Astrocyte (in vitro differentiated cells and primary cell): Measurements from ENCODE around the gene CPXM2.

Experiments used
- EZH2 ChIP-seq: IDR thresholded peaks from 2 replicates; pipeline ENCODE4 v1.6.1; 2012; ENCODE audit warnings: mild to moderate bottlenecking, low read length, inconsistent platforms; ENCODE audit not compliant: insufficient read depth
- TF ChIP-seq, protein P1 (sequence below): IDR thresholded peaks from 2 replicates; pipeline ENCODE4 v1.5.1; 2011; ENCODE audit warnings: low read depth, mild to moderate bottlenecking, inconsistent platforms, low read length, moderate library complexity; ENCODE audit not compliant: insufficient read depth

DNA sequence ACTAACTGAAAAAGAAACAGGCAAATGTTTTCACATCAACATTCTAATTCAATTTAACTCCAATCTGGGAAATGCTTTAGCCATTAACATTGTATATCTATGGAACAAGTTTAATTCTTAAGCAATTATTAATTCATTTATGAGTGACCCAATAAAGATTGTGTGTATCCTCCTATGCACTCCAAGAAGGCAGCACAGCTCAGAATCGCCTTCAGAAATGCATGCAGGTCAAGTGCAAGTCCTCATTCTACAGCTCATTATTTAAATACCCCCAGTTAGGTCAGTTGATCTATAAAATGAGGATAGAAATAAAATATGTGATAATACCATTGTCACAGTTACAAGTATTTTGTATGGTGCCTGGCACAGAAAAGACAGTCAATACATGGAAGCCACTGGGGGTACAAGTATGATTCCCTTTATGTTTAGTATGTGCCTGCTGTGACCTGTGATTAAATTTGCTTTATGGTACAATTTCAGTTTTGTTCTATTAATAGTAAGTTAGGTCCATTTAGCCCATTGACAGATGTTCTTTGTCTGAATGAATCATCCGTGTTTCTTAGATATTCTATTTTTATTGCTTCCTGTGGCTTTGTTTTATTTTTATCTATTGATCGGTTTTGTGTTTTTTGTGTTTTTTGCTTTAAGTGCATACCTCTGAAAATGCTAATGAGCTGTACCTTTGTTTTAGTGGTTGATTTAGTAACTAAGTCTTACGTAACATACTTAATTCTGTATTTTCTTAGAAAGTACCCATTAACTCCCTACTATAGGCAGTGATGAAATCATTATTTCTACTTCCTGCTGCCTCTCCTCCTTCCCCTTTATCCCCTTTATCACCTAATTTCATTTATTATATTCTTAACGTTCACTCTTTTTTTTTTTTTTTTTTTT is 42.8 kb downstream of the CPXM2 start:
- no peak for TF ChIP-seq EZH2
- TF ChIP-seq, protein P1, sequence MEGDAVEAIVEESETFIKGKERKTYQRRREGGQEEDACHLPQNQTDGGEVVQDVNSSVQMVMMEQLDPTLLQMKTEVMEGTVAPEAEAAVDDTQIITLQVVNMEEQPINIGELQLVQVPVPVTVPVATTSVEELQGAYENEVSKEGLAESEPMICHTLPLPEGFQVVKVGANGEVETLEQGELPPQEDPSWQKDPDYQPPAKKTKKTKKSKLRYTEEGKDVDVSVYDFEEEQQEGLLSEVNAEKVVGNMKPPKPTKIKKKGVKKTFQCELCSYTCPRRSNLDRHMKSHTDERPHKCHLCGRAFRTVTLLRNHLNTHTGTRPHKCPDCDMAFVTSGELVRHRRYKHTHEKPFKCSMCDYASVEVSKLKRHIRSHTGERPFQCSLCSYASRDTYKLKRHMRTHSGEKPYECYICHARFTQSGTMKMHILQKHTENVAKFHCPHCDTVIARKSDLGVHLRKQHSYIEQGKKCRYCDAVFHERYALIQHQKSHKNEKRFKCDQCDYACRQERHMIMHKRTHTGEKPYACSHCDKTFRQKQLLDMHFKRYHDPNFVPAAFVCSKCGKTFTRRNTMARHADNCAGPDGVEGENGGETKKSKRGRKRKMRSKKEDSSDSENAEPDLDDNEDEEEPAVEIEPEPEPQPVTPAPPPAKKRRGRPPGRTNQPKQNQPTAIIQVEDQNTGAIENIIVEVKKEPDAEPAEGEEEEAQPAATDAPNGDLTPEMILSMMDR, result no peak
